Uterus (tissue), 2 donors: Measurements from ENCODE around the gene TMEM59.

Experiments
- POLR2A ChIP-seq, 2 donors: fragments of 450-650 bp; IDR thresholded peaks; one replicate each; pipeline ENCODE4 v1.6.1; 2016; ENCODE audit warnings: antibody characterized with exemption in 2 of 2, mild to moderate bottlenecking in 1 of 2, moderate library complexity in 1 of 2
- TF ChIP-seq, protein P1 (sequence below), 4 experiments: fragments of 200-600 bp in 2 of 4; fragments of 450-650 bp in 2 of 4; sonication (generic) in 2 of 4; IDR thresholded peaks; one replicate each; pipeline ENCODE4 v1.5.1; 2016 to 2019; ENCODE audit warnings: antibody characterized with exemption in 4 of 4, mild to moderate bottlenecking in 2 of 4, moderate library complexity in 1 of 4

GRCh38 chr1:54070171-54070837, 17.3 kb upstream of the TMEM59 start:
- TF ChIP-seq, protein P1, sequence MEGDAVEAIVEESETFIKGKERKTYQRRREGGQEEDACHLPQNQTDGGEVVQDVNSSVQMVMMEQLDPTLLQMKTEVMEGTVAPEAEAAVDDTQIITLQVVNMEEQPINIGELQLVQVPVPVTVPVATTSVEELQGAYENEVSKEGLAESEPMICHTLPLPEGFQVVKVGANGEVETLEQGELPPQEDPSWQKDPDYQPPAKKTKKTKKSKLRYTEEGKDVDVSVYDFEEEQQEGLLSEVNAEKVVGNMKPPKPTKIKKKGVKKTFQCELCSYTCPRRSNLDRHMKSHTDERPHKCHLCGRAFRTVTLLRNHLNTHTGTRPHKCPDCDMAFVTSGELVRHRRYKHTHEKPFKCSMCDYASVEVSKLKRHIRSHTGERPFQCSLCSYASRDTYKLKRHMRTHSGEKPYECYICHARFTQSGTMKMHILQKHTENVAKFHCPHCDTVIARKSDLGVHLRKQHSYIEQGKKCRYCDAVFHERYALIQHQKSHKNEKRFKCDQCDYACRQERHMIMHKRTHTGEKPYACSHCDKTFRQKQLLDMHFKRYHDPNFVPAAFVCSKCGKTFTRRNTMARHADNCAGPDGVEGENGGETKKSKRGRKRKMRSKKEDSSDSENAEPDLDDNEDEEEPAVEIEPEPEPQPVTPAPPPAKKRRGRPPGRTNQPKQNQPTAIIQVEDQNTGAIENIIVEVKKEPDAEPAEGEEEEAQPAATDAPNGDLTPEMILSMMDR (IDR thresholded peaks at IDR 0.05) = peak; percentile 68 to 86 (median 82)
- TF ChIP-seq POLR2A (IDR thresholded peaks at IDR 0.05) = no peak
